NOMO-1 treated with DMSO at 0.1 percent for 48 hours (cell line): ENCODE measurements around the gene PDLIM7.
"Not testable (repeated sequence)": the region's sequence is repeated elsewhere in the genome, so short reads cannot be mapped to it uniquely, and the experiment has no call there.

ENCODE experiments used
- DNase-seq: peaks from one replicate; lab custom pipeline; 2025; ENCODE audit not compliant: unreplicated experiment; lab: John Stamatoyannopoulos, UW

PDLIM7 gene

GRCh38 chr5:177497292-177498012 is at the start of gene PDLIM7:
PDLIM7 (minus strand) TSS chr5:177497604; CDS start chr5:177496512, 1,092 bp downstream.
- DNase-seq: peak; percentile 96

- DNase-seq: peak; percentile 75
Measured at GRCh38 chr5:177546258-177546741, 48.9 kb upstream of the PDLIM7 start.

- DNase-seq: peak; percentile 83
Measured at GRCh38 chr5:177545487-177546257, 48.3 kb upstream of the PDLIM7 start.

GRCh38 chr5:177542816-177543465 is 45.5 kb upstream of the PDLIM7 start:
- no peak for DNase-seq

GRCh38 chr5:177540438-177540837 is 43.0 kb upstream of the PDLIM7 start:
- DNase-seq: peak; percentile 26

- no peak for DNase-seq
Measured at GRCh38 chr5:177539411-177539810, 42.0 kb upstream of the PDLIM7 start.

GRCh38 chr5:177538876-177539275 is 41.5 kb upstream of the PDLIM7 start:
- DNase-seq: no peak

- DNase-seq: no peak
Measured at GRCh38 chr5:177537389-177538361, 40.3 kb upstream of the PDLIM7 start.

- no peak for DNase-seq
Measured at GRCh38 chr5:177536386-177536785, 39.0 kb upstream of the PDLIM7 start.

GRCh38 chr5:177535125-177535524 is 37.7 kb upstream of the PDLIM7 start:
- DNase-seq: no peak

GRCh38 chr5:177534433-177534832 is 37.0 kb upstream of the PDLIM7 start:
- DNase-seq: not testable (repeated sequence)

GRCh38 chr5:177531209-177531940 is 34.0 kb upstream of the PDLIM7 start:
- DNase-seq: no peak

- no peak for DNase-seq
Measured at GRCh38 chr5:177530638-177531037, 33.2 kb upstream of the PDLIM7 start.

- DNase-seq: no peak
Measured at GRCh38 chr5:177529247-177530203, 32.1 kb upstream of the PDLIM7 start.

GRCh38 chr5:177528631-177529030 is 31.2 kb upstream of the PDLIM7 start:
- no peak for DNase-seq

GRCh38 chr5:177527595-177527994 is 30.2 kb upstream of the PDLIM7 start:
- DNase-seq: no peak

- DNase-seq: no peak
Measured at GRCh38 chr5:177526791-177527190, 29.4 kb upstream of the PDLIM7 start.

- DNase-seq: no peak
Measured at GRCh38 chr5:177526191-177526590, 28.8 kb upstream of the PDLIM7 start.
